Suprapubic skin (tissue), 4 donors: ENCODE results near the gene MED26. TPM values are rescaled to one million over a fixed set of nuclear protein-coding genes. Genes with fewer than 3 reads are reported as not detected.
A peak's percentile ranks its signal among the peaks of the same experiment; 100 is the strongest.

ENCODE experiments used
- DNase-seq, 2 donors: peaks; one replicate each; pipeline ENCODE4 v3.0.0-alpha.2; 2019; ENCODE audit warnings: low spot score in 2 of 2
- H3K27ac ChIP-seq: fragments of 200-600 bp; sonication (generic); one replicate; pipeline ENCODE4 v1.5.1; 2019
- H3K27me3 ChIP-seq: fragments of 200-600 bp; sonication (generic); one replicate; pipeline ENCODE4 v1.5.1; 2019
- H3K36me3 ChIP-seq: fragments of 200-600 bp; sonication (generic); one replicate; pipeline ENCODE4 v1.5.1; 2019
- H3K4me1 ChIP-seq: fragments of 200-600 bp; sonication (generic); one replicate; pipeline ENCODE4 v1.5.1; 2019
- H3K4me3 ChIP-seq: fragments of 200-600 bp; sonication (generic); one replicate; pipeline ENCODE4 v1.5.1; 2019; ENCODE audit warnings: mild to moderate bottlenecking
- H3K9me3 ChIP-seq: fragments of 200-600 bp; sonication (generic); one replicate; pipeline ENCODE4 v1.5.1; 2019
- CTCF ChIP-seq, 2 donors: fragments of 200-600 bp in 1 of 2; fragments of 450-650 bp in 1 of 2; sonication (generic) in 1 of 2; IDR thresholded peaks; one replicate each; pipeline ENCODE4 v1.5.1; 2016 to 2019; ENCODE audit warnings: antibody characterized with exemption in 2 of 2, mild to moderate bottlenecking in 1 of 2, moderate library complexity in 1 of 2
- EP300 ChIP-seq: sonication (generic); formaldehyde crosslinking; IDR thresholded peaks from one replicate; pipeline ENCODE4 v1.6.1; 2017; ENCODE audit warnings: antibody characterized with exemption
- POLR2A ChIP-seq, 2 donors: fragments of 450-650 bp; IDR thresholded peaks; one replicate each; pipeline ENCODE4 v1.6.1; 2017; ENCODE audit warnings: antibody characterized with exemption in 2 of 2, mild to moderate bottlenecking in 2 of 2, moderate library complexity in 2 of 2
- POLR2AphosphoS5 ChIP-seq, 3 donors: sonication (generic); formaldehyde crosslinking; IDR thresholded peaks; one replicate each; pipeline ENCODE4 v1.6.1; 2017; ENCODE audit warnings: antibody characterized with exemption in 3 of 3
- WGBS: methylation state at CpG from one replicate; pipeline ENCODE4 v1.1.5; 2018; 5-methylcytosine and 5-hydroxymethylcytosine counted together
- total RNA-seq, 4 donors: library from RNA; depleted of rRNA; stranded (reverse); fragments of >200 nt; gene quantifications; one replicate each; pipeline ENCODE4 v1.1.0, GENCODE V29; 2016

The MED26 gene
- total RNA-seq, 4 donors from 2014 or later: 13.1 to 15.4 (median 14.6) TPM

- no peak for DNase-seq
- H3K4me1 ChIP-seq: peaks cover 4% of the 10 kb centered on the region
- H3K27ac ChIP-seq: no peak overlapping the region
- no peaks in the 10 kb centered on the region for H3K9me3 ChIP-seq
- H3K27me3 ChIP-seq: no peaks in the 10 kb centered on the region
- no peak overlapping the region for H3K4me3 ChIP-seq
- H3K36me3 ChIP-seq: peaks cover 65% of the 10 kb centered on the region
- TF ChIP-seq EP300 (no peak), CTCF (IDR thresholded peaks at IDR 0.05) (no peak), POLR2AphosphoS5 (IDR thresholded peaks at IDR 0.05) (no peak), POLR2A (IDR thresholded peaks at IDR 0.05) (no peak)
These were observed 9.5 kb upstream of the MED26 start for GRCh38 chr19:16637535-16637934.

DNA sequence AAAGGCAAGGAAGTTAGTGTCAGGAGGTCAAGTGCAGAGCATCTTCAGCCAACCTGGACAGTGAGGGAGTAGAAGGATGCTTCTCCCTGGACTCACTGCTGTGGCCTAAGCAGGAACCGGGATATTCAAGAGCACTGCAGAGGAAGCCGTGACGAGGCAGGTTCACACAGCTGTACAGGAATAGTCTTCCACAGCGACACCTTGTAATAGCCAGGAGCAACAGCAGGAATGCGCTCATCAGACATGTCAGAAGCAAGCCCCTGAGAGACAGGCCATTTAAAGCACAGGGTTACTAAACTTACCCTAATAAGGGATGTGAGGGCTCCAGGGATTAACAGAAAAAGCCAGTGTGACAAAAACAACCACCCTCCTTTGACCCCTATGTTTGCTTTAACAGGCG lies 3.5 kb upstream of the MED26 start:
- H3K9me3 ChIP-seq: no peaks in the 10 kb centered on the region
- 87% methylated on average over 5 of the region's 6 CpGs for WGBS
- DNase-seq: no peak
- peaks cover 21% of the 10 kb centered on the region for H3K4me1 ChIP-seq
- H3K27ac ChIP-seq: no peak overlapping the region
- peaks cover 33% of the 10 kb centered on the region for H3K36me3 ChIP-seq
- TF ChIP-seq POLR2AphosphoS5 (IDR thresholded peaks at IDR 0.05) (no peak), POLR2A (IDR thresholded peaks at IDR 0.05) (no peak), EP300 (no peak), CTCF (IDR thresholded peaks at IDR 0.05) (no peak)
- no peaks in the 10 kb centered on the region for H3K27me3 ChIP-seq
- no peak overlapping the region for H3K4me3 ChIP-seq

DNA sequence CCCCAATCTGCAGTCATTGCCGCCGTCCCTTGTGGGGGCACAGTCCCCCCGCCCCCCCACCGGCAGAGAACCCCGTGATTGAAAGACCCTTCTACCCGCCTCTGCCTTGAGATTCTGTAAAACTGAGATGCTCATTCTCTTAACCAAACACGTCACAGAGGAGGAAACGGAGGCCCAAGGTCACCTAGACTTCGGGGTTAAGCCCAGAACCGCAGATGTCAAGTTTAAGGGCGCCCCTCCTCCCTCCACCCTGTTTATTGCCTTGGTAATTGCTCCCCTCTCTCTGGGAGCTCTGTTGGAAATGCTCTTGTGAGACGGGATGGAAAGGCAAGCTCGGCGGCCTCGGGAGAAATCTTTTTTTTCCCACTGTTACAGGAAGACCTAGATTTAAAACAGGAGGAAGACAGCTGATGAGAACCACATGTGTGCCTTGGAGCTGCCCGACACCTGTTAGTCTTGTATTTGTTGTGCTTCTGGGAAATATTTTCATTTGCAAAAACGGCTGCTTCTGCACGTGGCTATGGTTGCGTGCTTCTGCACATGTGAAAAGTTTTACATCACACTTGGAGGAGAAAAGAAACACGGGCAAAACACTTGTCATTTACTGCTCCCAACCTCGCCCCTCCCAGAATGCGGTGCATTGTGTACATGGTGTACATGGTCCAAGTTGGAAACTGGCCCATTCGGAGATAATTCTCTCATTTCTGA lies 1.1 kb upstream of the MED26 start:
- Histone ChIP-seq H3K9me3 (no peaks in the 10 kb centered on the region), H3K36me3 (peaks cover 26% of the 10 kb centered on the region)

DNA sequence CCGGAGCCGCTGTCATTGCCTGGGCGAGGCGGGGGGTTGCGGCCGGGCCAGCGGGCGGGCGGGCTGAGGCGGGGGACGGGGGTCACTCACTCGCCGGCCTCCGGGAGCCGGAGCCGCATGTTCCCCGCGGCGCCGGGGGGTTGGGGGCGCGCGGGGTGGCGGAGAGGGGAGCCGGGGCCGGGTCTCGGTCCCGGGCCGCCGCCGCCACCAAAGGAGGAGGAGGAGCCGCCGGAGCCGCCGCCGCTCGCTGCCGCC lies 149 bp downstream of the MED26 start:
- Histone ChIP-seq H3K9me3 (no peaks in the 10 kb centered on the region), H3K4me3 (peak overlapping the region; percentile 100), H3K4me1 (peaks cover 34% of the 10 kb centered on the region), H3K36me3 (peaks cover 27% of the 10 kb centered on the region), H3K27ac (peak overlapping the region; percentile 94), H3K27me3 (no peaks in the 10 kb centered on the region)
- DNase-seq: no peak
- WGBS: no CpG with 5 or more reads among the region's 38 CpGs
- TF ChIP-seq CTCF (IDR thresholded peaks at IDR 0.05) (no peak), EP300 (no peak), POLR2AphosphoS5 (IDR thresholded peaks at IDR 0.05) (no peak), POLR2A (IDR thresholded peaks at IDR 0.05) (no peak)

More for the DNA sequence above, 1.1 kb upstream of the MED26 start:
- Histone ChIP-seq H3K27ac (peak overlapping the region; percentile 94), H3K4me3 (peak overlapping the region; percentile 100), H3K27me3 (no peaks in the 10 kb centered on the region), H3K4me1 (peaks cover 34% of the 10 kb centered on the region)
- no peak for DNase-seq
- TF ChIP-seq POLR2AphosphoS5 (IDR thresholded peaks at IDR 0.05) (no peak), CTCF (IDR thresholded peaks at IDR 0.05) (no peak), EP300 (no peak), POLR2A (IDR thresholded peaks at IDR 0.05) (no peak)
- WGBS: 6% methylated on average over 21 of the region's 23 CpGs

DNA sequence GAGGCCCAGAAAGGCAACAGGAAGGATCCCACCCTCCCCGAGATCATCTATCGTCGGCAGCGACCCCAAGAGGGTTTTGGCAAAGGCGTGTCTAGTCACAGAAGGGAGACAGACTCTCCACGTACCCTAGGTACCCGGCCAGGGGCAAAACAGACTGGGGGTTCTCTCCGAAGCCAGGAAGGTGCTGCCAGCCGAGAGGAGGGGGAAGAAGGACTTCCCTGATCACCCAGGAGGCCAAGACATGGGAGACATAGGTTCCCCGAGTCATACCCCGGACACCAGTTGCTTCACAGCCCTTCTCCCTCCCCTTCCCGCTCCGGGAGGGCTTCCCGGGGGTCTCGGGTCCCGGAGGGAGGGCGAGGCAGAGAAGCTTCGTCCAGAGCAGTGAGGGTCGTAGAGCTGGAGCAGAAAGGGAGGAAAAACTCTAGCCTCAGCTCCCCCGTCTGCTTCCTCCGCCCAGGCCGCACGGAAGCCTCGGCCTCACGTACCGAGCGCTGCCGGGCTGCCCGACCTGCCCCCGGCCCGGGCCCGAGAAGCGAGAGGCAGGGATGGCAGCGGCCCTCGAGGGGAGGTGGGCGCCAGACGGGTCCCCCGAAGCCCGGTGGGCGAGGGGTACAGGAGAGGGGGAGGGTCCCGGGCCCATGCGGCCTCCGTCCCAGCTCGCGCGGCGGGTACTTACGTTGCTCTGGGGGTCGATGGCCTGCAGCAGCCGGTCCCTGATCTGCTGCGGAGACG lies 644 bp downstream of the MED26 start:
- Histone ChIP-seq H3K27me3 (no peaks in the 10 kb centered on the region), H3K4me3 (peak overlapping the region; percentile 100), H3K4me1 (peaks cover 34% of the 10 kb centered on the region), H3K36me3 (peaks cover 23% of the 10 kb centered on the region), H3K27ac (peak overlapping the region; percentile 94), H3K9me3 (no peaks in the 10 kb centered on the region)
- TF ChIP-seq CTCF (IDR thresholded peaks at IDR 0.05) (no peak), POLR2A (IDR thresholded peaks at IDR 0.05) (no peak), POLR2AphosphoS5 (IDR thresholded peaks at IDR 0.05) (no peak), EP300 (no peak)
- DNase-seq: peak in 1 of 2 donors; percentile 74
- WGBS: 0% methylated on average over 24 of the region's 52 CpGs
